ENCODE measurements around the gene USP9Y. TPM values are rescaled to one million over a fixed set of nuclear protein-coding genes. Genes with fewer than 3 reads are reported as not detected.

Gene USP9Y
- total RNA-seq, 1 donor from 2014 or later: 10.3 TPM

DNA sequence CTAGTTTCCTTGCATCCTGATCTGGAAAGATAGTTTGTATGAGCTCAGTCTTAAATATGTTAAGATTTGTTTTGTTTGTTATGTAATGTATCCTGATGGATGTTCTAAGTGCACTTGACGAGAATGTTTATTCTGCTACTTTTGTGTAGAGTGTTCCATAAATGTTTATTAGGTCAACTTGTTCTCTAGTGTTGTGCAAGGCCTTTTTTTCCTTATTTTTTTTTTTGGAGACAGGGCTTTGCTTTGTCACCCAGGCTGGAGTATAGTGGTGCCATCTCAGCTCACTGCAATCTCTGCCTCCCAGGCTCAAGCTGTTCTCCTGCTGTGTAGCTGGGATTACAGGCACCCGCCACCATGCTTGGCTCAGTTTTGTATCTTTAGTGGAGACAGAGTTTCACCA, 28.7 kb downstream of the USP9Y start:
- Mint-ChIP-seq H3K27ac (no peak overlapping the region), H3K27me3 (no peaks in the 10 kb centered on the region), H3K9me3 (no peaks in the 10 kb centered on the region), H3K4me1 (peaks cover 6% of the 10 kb centered on the region), H3K36me3 (ENCODE audit: low read depth) (peaks cover 24% of the 10 kb centered on the region), H3K4me3 (no peak overlapping the region)
- intact Hi-C loops (cut with micrococcal nuclease): loop anchor here (10.0 kb wide), 3 partner anchors 65 to 245 kb away; partner anchors contain the start of gene DDX3Y
- no peak for DNase-seq

DNA sequence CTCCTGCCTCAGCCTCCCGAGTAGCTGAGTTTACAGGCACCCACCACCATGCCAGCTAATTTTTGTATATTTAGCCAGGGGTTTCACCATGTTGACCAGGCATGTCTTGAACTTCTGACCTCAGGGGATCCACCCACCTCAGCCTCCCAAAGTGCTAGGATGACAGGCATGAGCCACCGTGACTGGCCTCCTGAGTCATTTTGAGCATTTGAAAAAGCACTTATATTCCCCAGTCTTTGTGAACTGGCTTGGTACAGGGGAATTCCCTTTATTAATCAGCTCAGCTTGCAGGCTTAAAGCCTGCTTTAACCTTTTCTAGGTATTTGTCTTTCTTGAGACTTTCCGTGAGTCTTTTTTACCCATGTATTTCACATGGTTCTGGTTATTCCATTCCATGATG, 32.6 kb downstream of the USP9Y start:
- Mint-ChIP-seq H3K27ac (peak overlapping the region; percentile 83), H3K4me3 (peak overlapping the region; percentile 32), H3K4me1 (peaks cover 6% of the 10 kb centered on the region)

DNA sequence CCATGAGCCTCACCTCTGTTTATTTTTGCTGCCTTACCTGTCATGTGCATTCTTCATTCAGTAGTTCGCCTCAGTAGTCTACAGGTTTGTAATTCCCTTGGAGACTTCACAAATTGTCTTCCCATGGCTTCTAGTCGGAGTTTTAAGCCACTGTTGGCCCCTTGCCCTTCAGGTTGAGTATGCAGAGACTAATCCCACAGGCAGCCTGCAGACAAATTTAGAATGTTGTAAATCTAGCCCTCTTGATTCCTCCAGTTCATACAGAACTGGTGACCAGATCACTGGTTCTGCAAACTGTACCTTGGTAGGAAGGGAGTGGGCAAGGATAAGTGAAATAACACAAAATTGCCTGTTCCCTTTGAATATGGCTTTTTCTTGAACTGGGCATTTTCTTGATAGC, 33.0 kb downstream of the USP9Y start:
- no peak for DNase-seq
- intact Hi-C loops (cut with micrococcal nuclease): loop anchor here (10.0 kb wide), 2 partner anchors 69 to 171 kb away; partner anchors contain the start of gene DDX3Y
- H3K4me3 Mint-ChIP-seq: no peak overlapping the region
- no peaks in the 10 kb centered on the region for H3K27me3 Mint-ChIP-seq
- H3K36me3 Mint-ChIP-seq (ENCODE audit: low read depth): peaks cover 17% of the 10 kb centered on the region
- peaks cover 6% of the 10 kb centered on the region for H3K4me1 Mint-ChIP-seq
- no peaks in the 10 kb centered on the region for H3K9me3 Mint-ChIP-seq
- peak overlapping the region; percentile 32 for H3K27ac Mint-ChIP-seq

More for the DNA sequence above, 32.6 kb downstream of the USP9Y start:
- Mint-ChIP-seq H3K27me3 (no peaks in the 10 kb centered on the region), H3K9me3 (no peaks in the 10 kb centered on the region), H3K36me3 (ENCODE audit: low read depth) (peaks cover 17% of the 10 kb centered on the region)
- peak; percentile 58 for DNase-seq
- intact Hi-C loops (cut with micrococcal nuclease): loop anchor here (10.0 kb wide), 2 partner anchors 69 to 171 kb away; partner anchors contain the start of gene DDX3Y

DNA sequence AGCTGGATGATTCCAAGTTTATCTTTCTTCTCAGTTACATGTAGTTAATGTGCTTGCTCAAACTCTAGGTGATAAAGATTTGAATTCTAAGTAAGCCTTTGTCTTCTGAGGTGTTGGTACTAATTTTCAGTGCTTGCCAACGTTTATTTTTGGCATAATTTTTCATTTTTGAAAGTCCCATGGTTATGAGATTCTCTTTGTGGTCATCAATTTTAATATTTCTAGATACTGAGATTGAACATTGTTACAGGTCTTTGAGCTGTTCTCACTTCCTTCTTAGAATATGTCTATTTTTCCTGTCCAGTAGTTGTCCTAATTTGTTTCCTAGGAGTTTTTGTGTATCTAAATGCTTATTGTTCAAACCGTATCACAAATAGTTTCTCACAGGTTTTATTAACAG, 40.4 kb downstream of the USP9Y start:
- Mint-ChIP-seq H3K4me1 (no peaks in the 10 kb centered on the region), H3K27ac (no peak overlapping the region), H3K9me3 (no peaks in the 10 kb centered on the region), H3K36me3 (ENCODE audit: low read depth) (peaks cover 27% of the 10 kb centered on the region), H3K4me3 (no peak overlapping the region), H3K27me3 (no peaks in the 10 kb centered on the region)
- intact Hi-C loops (cut with micrococcal nuclease): no loop called here
- no peak for DNase-seq

DNA sequence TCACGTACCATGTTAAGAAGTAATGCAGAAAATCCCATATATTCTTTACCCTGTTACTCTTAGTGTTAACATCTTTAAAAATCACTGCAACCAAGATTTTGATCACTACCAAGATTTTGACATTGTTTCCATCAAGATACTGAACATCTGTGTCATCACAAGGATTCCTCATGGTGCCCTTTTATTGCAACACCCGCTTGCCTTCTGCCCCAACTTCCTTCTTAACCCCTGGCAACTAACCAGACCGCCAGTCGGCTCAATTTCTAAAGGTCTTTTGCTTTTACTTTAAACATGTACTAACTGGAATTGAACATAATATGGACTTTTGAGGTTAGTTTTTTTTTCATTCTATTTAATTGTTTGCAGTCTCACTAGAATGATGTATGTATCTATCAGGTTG, 41.7 kb downstream of the USP9Y start:
- no peak overlapping the region for H3K27ac Mint-ChIP-seq

DNA sequence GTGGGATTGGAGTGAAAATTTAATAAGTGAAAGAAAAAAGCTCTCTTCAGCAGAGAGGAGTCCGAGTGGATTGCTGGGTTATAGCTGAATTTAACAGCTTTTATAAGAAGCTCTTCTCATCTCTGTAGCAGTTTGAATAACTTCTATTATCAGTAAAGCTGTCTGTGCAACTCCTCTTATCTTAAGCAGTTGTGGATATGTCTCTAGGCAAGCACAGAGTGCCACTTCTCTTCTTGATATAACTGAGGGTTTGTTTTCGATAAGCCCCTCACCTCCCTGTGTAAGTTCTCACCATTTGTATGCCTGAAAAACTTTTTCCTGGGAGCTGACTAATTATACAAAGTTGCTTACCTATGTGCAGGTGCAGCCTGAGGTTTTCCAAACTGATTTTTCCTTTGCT, 43.1 kb downstream of the USP9Y start:
- Mint-ChIP-seq H3K4me1 (no peaks in the 10 kb centered on the region), H3K36me3 (ENCODE audit: low read depth) (peaks cover 31% of the 10 kb centered on the region), H3K27ac (no peak overlapping the region), H3K9me3 (no peaks in the 10 kb centered on the region), H3K27me3 (no peaks in the 10 kb centered on the region), H3K4me3 (no peak overlapping the region)
- intact Hi-C loops (cut with micrococcal nuclease): no loop called here
- no peak for DNase-seq

More for the DNA sequence above, 41.7 kb downstream of the USP9Y start:
- Mint-ChIP-seq H3K9me3 (no peaks in the 10 kb centered on the region), H3K4me3 (no peak overlapping the region), H3K27me3 (no peaks in the 10 kb centered on the region), H3K36me3 (ENCODE audit: low read depth) (peaks cover 29% of the 10 kb centered on the region), H3K4me1 (no peaks in the 10 kb centered on the region)
- no peak for DNase-seq
- intact Hi-C loops (cut with micrococcal nuclease): no loop called here

DNA sequence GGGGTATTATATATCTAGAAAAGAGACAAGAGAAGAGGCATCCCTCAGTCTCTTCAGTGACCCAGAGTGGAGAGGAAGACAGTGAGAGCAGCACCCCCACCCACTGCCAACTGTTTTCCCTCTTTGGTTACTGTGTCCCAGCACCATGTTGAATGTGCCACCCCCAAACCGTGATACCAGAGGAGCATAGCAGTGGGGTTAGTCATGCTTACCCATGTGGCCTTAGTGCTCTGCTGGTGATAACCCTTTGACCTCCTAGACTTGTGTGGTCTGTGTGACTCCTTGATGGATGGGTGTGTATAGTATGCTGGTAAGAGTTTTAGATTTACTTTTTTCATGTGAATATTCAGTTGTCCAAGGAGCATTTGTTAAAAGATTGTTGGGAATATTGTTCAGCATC, 48.3 kb downstream of the USP9Y start:
- H3K27me3 Mint-ChIP-seq: no peaks in the 10 kb centered on the region
- no peak for DNase-seq
- intact Hi-C loops (cut with micrococcal nuclease): no loop called here
- no peak overlapping the region for H3K27ac Mint-ChIP-seq
- H3K4me1 Mint-ChIP-seq: no peaks in the 10 kb centered on the region
- H3K9me3 Mint-ChIP-seq: no peaks in the 10 kb centered on the region
- no peak overlapping the region for H3K4me3 Mint-ChIP-seq
- peaks cover 24% of the 10 kb centered on the region for H3K36me3 Mint-ChIP-seq (ENCODE audit: low read depth)

DNA sequence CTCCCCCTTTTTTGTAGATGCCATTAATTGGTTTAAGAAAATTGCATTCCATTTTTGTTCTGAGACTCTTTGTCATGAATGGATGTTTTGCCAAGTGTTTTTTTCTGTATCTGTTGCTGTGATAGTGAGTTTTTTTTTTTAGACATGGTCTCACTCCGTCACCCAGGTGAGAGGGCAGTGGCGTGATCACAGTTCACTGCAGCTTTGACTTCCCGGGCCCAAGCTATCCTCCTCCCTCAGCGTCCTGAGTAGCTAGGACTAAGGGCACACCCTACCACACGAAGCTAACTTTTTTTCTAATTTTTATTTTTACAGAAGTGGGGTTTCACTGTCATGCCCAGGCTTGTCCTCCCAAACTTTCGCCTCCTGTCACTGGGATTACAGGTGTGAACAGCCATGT, 51.8 kb downstream of the USP9Y start:
- H3K4me1 Mint-ChIP-seq: peaks cover 11% of the 10 kb centered on the region
- no peak overlapping the region for H3K27ac Mint-ChIP-seq
- intact Hi-C loops (cut with micrococcal nuclease): no loop called here
- no peak for DNase-seq
- H3K9me3 Mint-ChIP-seq: no peaks in the 10 kb centered on the region
- H3K27me3 Mint-ChIP-seq: no peaks in the 10 kb centered on the region
- H3K4me3 Mint-ChIP-seq: no peak overlapping the region
- H3K36me3 Mint-ChIP-seq (ENCODE audit: low read depth): peaks cover 19% of the 10 kb centered on the region

DNA sequence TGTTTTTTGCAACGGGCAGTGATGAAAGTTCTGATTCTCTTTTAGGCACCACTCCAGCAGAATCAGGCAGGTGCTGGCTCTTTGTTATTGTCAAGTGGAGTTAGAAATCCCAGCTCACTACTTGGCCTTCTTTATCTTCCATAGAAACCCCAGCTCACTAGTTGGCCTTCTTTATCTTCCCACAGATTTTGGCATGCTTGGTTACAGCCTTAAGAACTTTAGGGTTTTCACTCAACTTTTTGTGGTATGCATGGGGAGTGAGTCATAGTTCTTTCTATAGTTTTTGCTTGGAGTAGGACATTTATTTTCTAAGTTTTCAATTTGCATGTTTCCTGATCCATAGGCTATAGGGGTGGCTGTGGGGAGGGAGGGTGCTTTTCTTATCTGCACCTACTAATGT, 55.0 kb downstream of the USP9Y start:
- no peak overlapping the region for H3K4me3 Mint-ChIP-seq
- H3K9me3 Mint-ChIP-seq: no peaks in the 10 kb centered on the region
- no peak for DNase-seq
- H3K4me1 Mint-ChIP-seq: peaks cover 11% of the 10 kb centered on the region
- intact Hi-C loops (cut with micrococcal nuclease): no loop called here
- no peaks in the 10 kb centered on the region for H3K27me3 Mint-ChIP-seq
- peak overlapping the region; percentile 78 for H3K27ac Mint-ChIP-seq
- peaks cover 17% of the 10 kb centered on the region for H3K36me3 Mint-ChIP-seq (ENCODE audit: low read depth)

DNA sequence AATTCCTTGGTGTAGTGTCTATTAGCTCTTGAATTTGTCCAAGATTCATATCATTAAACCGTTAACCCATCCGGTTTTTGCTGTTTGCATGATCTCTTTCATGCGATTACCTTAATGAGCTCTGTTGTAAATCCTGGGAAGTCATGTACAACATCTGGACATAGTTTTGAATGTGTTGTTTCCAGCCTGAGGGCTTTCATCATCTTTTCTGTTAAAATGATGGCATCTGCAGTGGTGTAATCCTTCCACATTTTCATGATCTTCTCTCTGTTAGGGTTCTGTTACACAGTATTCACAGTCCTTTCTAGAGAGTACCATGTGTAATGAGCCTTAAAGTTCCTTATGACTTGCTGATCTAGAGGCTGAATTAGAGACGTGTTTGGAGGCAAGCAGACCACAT, 64.9 kb downstream of the USP9Y start:
- Mint-ChIP-seq H3K36me3 (ENCODE audit: low read depth) (peaks cover 20% of the 10 kb centered on the region), H3K4me1 (peaks cover 2% of the 10 kb centered on the region), H3K27me3 (no peaks in the 10 kb centered on the region), H3K4me3 (no peak overlapping the region), H3K27ac (no peak overlapping the region), H3K9me3 (no peaks in the 10 kb centered on the region)
- intact Hi-C loops (cut with micrococcal nuclease): no loop called here
- no peak for DNase-seq

DNA sequence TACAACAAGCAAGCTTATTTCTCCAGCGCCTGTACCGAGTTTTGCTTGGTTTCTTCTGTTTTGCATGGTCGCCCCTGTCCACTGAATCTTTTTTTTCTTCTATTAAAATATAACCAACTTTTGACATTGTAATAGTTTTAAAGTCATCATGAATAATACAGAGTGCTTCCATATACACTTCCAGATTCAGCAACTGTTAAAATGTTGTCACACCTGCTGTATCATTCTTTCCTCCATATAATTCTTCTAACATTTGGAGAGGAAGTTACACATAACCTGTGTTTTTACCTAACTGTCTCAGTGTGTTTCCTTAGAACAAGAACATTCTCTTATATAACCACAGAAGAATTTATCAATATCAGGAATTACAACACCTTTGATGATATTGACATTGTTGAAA, 83.5 kb downstream of the USP9Y start:
- H3K9me3 Mint-ChIP-seq: no peaks in the 10 kb centered on the region
- peaks cover 29% of the 10 kb centered on the region for H3K36me3 Mint-ChIP-seq (ENCODE audit: low read depth)
- H3K4me1 Mint-ChIP-seq: peaks cover 2% of the 10 kb centered on the region
- H3K27me3 Mint-ChIP-seq: no peaks in the 10 kb centered on the region
- H3K27ac Mint-ChIP-seq: no peak overlapping the region
- H3K4me3 Mint-ChIP-seq: no peak overlapping the region
- DNase-seq: no peak
- intact Hi-C loops (cut with micrococcal nuclease): no loop called here

DNA sequence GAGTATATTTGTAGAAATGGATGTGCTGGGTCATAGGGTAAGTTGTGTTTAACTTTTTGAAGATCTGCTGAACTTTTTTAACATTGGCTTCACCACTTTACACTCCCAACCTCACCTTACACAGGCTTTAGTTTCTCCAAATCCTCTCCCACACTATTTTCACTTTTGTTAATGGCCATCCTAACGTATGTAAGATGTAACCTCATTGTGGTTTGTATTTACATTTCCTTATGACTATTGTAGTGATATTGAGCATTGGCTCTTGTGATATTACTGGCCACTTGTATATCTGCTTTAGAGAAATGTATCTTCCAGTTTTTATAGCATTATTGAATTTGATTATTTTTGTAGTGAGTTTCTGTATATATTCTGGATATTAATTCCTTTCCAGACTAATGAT, 93.0 kb downstream of the USP9Y start:
- Mint-ChIP-seq H3K27ac (no peak overlapping the region), H3K9me3 (no peaks in the 10 kb centered on the region), H3K4me3 (no peak overlapping the region), H3K4me1 (peaks cover 6% of the 10 kb centered on the region), H3K27me3 (no peaks in the 10 kb centered on the region), H3K36me3 (ENCODE audit: low read depth) (peaks cover 41% of the 10 kb centered on the region)
- no peak for DNase-seq
- intact Hi-C loops (cut with micrococcal nuclease): no loop called here

DNA sequence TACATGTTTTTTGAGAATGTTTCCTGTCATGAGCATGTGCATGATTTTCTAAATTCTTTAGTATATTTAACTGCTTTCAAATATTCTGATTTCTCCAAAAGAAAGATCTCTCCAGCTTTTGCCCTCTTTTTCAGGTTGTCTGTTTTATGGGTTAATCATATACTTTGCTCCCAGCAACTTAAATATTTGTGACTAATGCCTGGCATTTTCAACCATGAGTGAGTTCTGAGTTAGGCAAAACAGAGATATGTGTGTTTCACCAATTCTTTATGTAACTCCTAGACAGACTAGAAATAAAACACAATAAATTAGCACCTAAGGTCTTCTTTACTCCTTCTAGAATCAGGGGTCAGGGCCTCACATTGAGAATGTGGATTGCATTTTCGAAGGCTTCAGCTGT, 107.0 kb downstream of the USP9Y start:
- intact Hi-C loops (cut with micrococcal nuclease): no loop called here
- H3K9me3 Mint-ChIP-seq: no peaks in the 10 kb centered on the region
- H3K4me3 Mint-ChIP-seq: no peak overlapping the region
- DNase-seq: no peak
- H3K27me3 Mint-ChIP-seq: no peaks in the 10 kb centered on the region
- H3K4me1 Mint-ChIP-seq: no peaks in the 10 kb centered on the region
- no peak overlapping the region for H3K27ac Mint-ChIP-seq
- H3K36me3 Mint-ChIP-seq (ENCODE audit: low read depth): peaks cover 4% of the 10 kb centered on the region

DNA sequence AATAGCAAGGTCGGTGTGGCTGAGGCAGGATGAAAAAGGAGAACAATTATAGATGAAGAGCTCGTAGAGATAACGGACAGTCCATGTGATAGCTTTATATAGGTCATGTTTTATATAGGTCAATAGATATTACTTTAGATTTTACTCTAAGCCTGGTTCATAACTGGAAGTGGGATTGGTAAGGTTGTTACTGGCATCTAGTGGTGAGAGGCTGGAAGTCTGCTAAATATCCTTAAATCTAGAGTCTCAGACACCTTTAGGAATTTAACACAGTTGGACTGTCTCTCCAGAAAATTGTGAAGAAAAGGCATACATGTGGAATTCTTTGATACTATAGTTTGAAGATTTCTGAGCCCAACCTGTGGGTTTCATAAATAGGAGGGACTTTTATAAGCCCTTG, 108.0 kb downstream of the USP9Y start:
- Mint-ChIP-seq H3K27ac (no peak overlapping the region), H3K36me3 (ENCODE audit: low read depth) (peaks cover 5% of the 10 kb centered on the region)

DNA sequence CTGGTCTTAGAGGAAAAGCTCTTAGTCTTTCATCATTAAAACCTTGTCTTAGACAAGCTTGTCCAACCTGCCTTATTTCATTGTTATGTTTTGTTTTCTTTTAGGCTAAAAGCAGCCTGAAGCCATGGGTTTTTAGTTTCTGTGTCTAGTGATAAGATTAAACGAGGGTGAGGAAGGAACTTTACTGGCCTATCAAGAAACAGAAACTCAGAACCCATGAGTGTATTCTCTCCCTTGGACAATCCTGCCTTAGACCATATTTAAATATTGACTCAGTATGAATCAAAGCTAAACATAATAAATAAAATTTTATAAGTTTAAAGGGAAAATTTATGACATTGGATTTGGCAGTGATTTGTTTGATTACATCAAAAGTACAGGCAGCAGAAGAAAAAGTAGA, 122.4 kb downstream of the USP9Y start:
- DNase-seq: no peak
- H3K36me3 Mint-ChIP-seq (ENCODE audit: low read depth): peaks cover 2% of the 10 kb centered on the region
- intact Hi-C loops (cut with micrococcal nuclease): no loop called here
- H3K9me3 Mint-ChIP-seq: no peaks in the 10 kb centered on the region
- H3K27ac Mint-ChIP-seq: no peak overlapping the region
- H3K27me3 Mint-ChIP-seq: no peaks in the 10 kb centered on the region
- no peak overlapping the region for H3K4me3 Mint-ChIP-seq
- no peaks in the 10 kb centered on the region for H3K4me1 Mint-ChIP-seq

More for the DNA sequence above, 108.0 kb downstream of the USP9Y start:
- Mint-ChIP-seq H3K4me1 (no peaks in the 10 kb centered on the region), H3K9me3 (no peaks in the 10 kb centered on the region), H3K4me3 (no peak overlapping the region), H3K27me3 (no peaks in the 10 kb centered on the region)
- DNase-seq: no peak
- intact Hi-C loops (cut with micrococcal nuclease): no loop called here
